SK-N-SH (cell line): Measurements from ENCODE around the gene MAP3K4. TPM values are rescaled to one million over a fixed set of nuclear protein-coding genes. Genes with fewer than 3 reads are reported as not detected.

ENCODE experiments used
- CTCF ChIA-PET: fragments of 300-600, 350-600 bp; formaldehyde crosslinking; extraction: SDS; loops from one replicate; lab custom pipeline; 2021; lab: Yijun Ruan, JAX
- POLR2A ChIA-PET: fragments of 350-600 bp; sonication (Branson Sonifier 250); formaldehyde crosslinking; extraction: SDS; loops from one replicate; lab custom pipeline; 2020; ENCODE audit warnings: antibody characterized with exemption, inconsistent platforms; lab: Yijun Ruan, JAX
- DNase-seq: peaks from one replicate; pipeline ENCODE4 v3.0.0; 2012
- H2AFZ ChIP-seq: fragments of 200-600 bp; sonication (generic); 2 replicates; pipeline ENCODE4 v1.8.1; 2016; ENCODE audit warnings: antibody characterized with exemption, mild to moderate bottlenecking, low read depth
- H3F3A ChIP-seq: fragments of 200-600 bp; sonication (generic); replicated peaks from 2 replicates; pipeline ENCODE3; 2016; ENCODE audit warnings: antibody characterized with exemption, mild to moderate bottlenecking; ENCODE audit not compliant: insufficient read depth
- H3K27ac ChIP-seq, 2 experiments: fragments of 200-500 bp in 1 of 2; fragments of 200-600 bp in 1 of 2; sonication (Bioruptor generic) in 1 of 2; sonication (generic), shearing (Covaris generic) in 1 of 2; 2 replicates each; pipeline versions ENCODE4 v1.5.1 to v1.6.1; 2014 to 2016; ENCODE audit warnings: low read depth in 2 of 2, inconsistent platforms in 1 of 2, low read length in 1 of 2, mild to moderate bottlenecking in 1 of 2, mixed read lengths in 1 of 2
- H3K27me3 ChIP-seq: fragments of 200-600 bp; sonication (generic), shearing (Covaris generic); 2 replicates; pipeline ENCODE4 v1.6.1; 2016; ENCODE audit warnings: mixed run types; ENCODE audit not compliant: insufficient read depth
- H3K36me3 ChIP-seq, 2 experiments: fragments of 200-500 bp in 1 of 2; fragments of 200-600 bp in 1 of 2; sonication (Bioruptor generic) in 1 of 2; sonication (generic) in 1 of 2; replicated peaks in 1 of 2; 2 replicates each; pipeline versions ENCODE3 to v1.5.1; 2014 to 2016; ENCODE audit warnings: low read length in 1 of 2, mild to moderate bottlenecking in 1 of 2; ENCODE audit not compliant: insufficient read depth in 2 of 2, control insufficient read depth in 1 of 2
- H3K4me1 ChIP-seq, 2 experiments: fragments of 200-500 bp in 1 of 2; fragments of 200-600 bp in 1 of 2; sonication (Bioruptor generic) in 1 of 2; sonication (generic), shearing (Covaris generic) in 1 of 2; 2 replicates each; pipeline versions ENCODE4 v1.5.1 to v1.6.1; 2014 to 2016; ENCODE audit warnings: low read depth in 1 of 2, low read length in 1 of 2, mixed run types in 1 of 2; ENCODE audit not compliant: insufficient read depth in 2 of 2, control insufficient read depth in 1 of 2
- H3K4me2 ChIP-seq: fragments of 200-600 bp; sonication (generic), shearing (Covaris generic); 2 replicates; pipeline ENCODE4 v1.6.1; 2017; ENCODE audit warnings: mixed run types
- H3K4me3 ChIP-seq, 2 experiments: fragments of 200-500 bp in 1 of 2; fragments of 200-600 bp in 1 of 2; sonication (Bioruptor generic) in 1 of 2; sonication (generic), shearing (Covaris generic) in 1 of 2; 2 replicates each; pipeline versions ENCODE4 v1.5.1 to v1.8.1; 2014 to 2016; ENCODE audit warnings: low read depth in 2 of 2, inconsistent platforms in 1 of 2, low read length in 1 of 2, mild to moderate bottlenecking in 1 of 2, mixed read lengths in 1 of 2, moderate library complexity in 1 of 2
- H3K79me2 ChIP-seq: fragments of 200-600 bp; sonication (generic); 2 replicates; pipeline ENCODE4 v1.8.1; 2017; ENCODE audit warnings: mild to moderate bottlenecking; ENCODE audit not compliant: insufficient read depth
- H3K9ac ChIP-seq: fragments of 200-600 bp; sonication (generic); 2 replicates; pipeline ENCODE4 v1.6.1; 2017; ENCODE audit warnings: mixed run types
- H3K9me2 ChIP-seq: fragments of 200-600 bp; sonication (generic); 2 replicates; pipeline ENCODE4 v1.6.1; 2017; ENCODE audit warnings: mixed run types
- H3K9me3 ChIP-seq: fragments of 200-600 bp; sonication (generic); 2 replicates; pipeline ENCODE4 v1.6.1; 2017; ENCODE audit warnings: mixed run types, mild to moderate bottlenecking, moderate library complexity
- H4K20me1 ChIP-seq: fragments of 200-600 bp; sonication (generic); 2 replicates; pipeline ENCODE4 v1.6.1; 2017; ENCODE audit warnings: mild to moderate bottlenecking, mixed run types; ENCODE audit not compliant: insufficient read depth
- EP300 ChIP-seq, 2 experiments: IDR thresholded peaks; 2 replicates each; pipeline versions ENCODE4 v1.4.0 to v1.6.1; 2012; ENCODE audit warnings: borderline replicate concordance in 1 of 2, low read depth in 1 of 2, low read length in 1 of 2
- EZH2phosphoT487 ChIP-seq: fragments of 200-600 bp; sonication (generic); IDR thresholded peaks from 2 replicates; pipeline ENCODE4 v1.6.1; 2017; ENCODE audit warnings: low read depth, mixed run types, mild to moderate bottlenecking, antibody characterized with exemption, moderate library complexity, borderline replicate concordance
- FOSL2 ChIP-seq: IDR thresholded peaks from 2 replicates; pipeline ENCODE4 v1.4.0; 2012; ENCODE audit warnings: low read depth, mild to moderate bottlenecking, moderate library complexity, borderline replicate concordance
- FOXM1 ChIP-seq: IDR thresholded peaks from 2 replicates; pipeline ENCODE4 v1.4.0; 2012; ENCODE audit warnings: low read depth, mild to moderate bottlenecking
- GABPA ChIP-seq: IDR thresholded peaks from 2 replicates; pipeline ENCODE4 v1.4.0; 2012; ENCODE audit warnings: low read depth, mild to moderate bottlenecking
- GATA2 ChIP-seq: sonication (generic); formaldehyde crosslinking; IDR thresholded peaks from 2 replicates; pipeline ENCODE4 v1.5.0; 2020; ENCODE audit warnings: mild to moderate bottlenecking, missing genetic modification reagents
- IRF3 ChIP-seq: fragments of 150-350 bp; IDR thresholded peaks from 2 replicates; pipeline ENCODE4 v1.6.1; 2016; ENCODE audit warnings: mild to moderate bottlenecking, low read depth, low read length
- JUND ChIP-seq: IDR thresholded peaks from 2 replicates; pipeline ENCODE4 v1.4.0; 2012
- MEF2A ChIP-seq: IDR thresholded peaks from 2 replicates; pipeline ENCODE4 v1.4.0; 2012; ENCODE audit warnings: low read depth, borderline replicate concordance
- PBX3 ChIP-seq: IDR thresholded peaks from 2 replicates; pipeline ENCODE4; 2012
- POLR2AphosphoS5 ChIP-seq: IDR thresholded peaks from 2 replicates; pipeline ENCODE4 v1.6.1; 2012; ENCODE audit warnings: low read depth, low read length
- RAD21 ChIP-seq: IDR thresholded peaks from 2 replicates; pipeline ENCODE4 v1.6.1; 2012; ENCODE audit warnings: mild to moderate bottlenecking, low read length
- RCOR1 ChIP-seq: fragments of 150-350 bp; IDR thresholded peaks from 2 replicates; pipeline ENCODE4 v1.6.1; 2017; ENCODE audit warnings: antibody characterized with exemption, low read length
- SIN3A ChIP-seq: IDR thresholded peaks from 2 replicates; pipeline ENCODE4 v1.6.1; 2012; ENCODE audit warnings: low read depth, mild to moderate bottlenecking, low read length, moderate library complexity, borderline replicate concordance
- TAF1 ChIP-seq: IDR thresholded peaks from 2 replicates; pipeline ENCODE4 v1.6.1; 2012; ENCODE audit warnings: low read depth, mild to moderate bottlenecking, low read length, moderate library complexity, borderline replicate concordance
- TCF12 ChIP-seq: IDR thresholded peaks from 2 replicates; pipeline ENCODE4 v1.4.0; 2012
- TEAD4 ChIP-seq: IDR thresholded peaks from 2 replicates; pipeline ENCODE4 v1.4.0; 2012; ENCODE audit warnings: mild to moderate bottlenecking, borderline replicate concordance; ENCODE audit not compliant: insufficient read depth
- USF2 ChIP-seq: fragments of 150-350 bp; IDR thresholded peaks from 2 replicates; pipeline ENCODE4 v1.6.1; 2017; ENCODE audit warnings: antibody characterized with exemption, low read length, low read depth, borderline replicate concordance
- ZBTB33 ChIP-seq: IDR thresholded peaks from 2 replicates; pipeline ENCODE4 v1.4.0; 2012; ENCODE audit warnings: low read depth, borderline replicate concordance
- WGBS: methylation state at CpG from one replicate; pipeline ENCODE4 v1.1.6; 2017; ENCODE audit warnings: low lambda C conversion rate; 5-methylcytosine and 5-hydroxymethylcytosine counted together
- polyA plus RNA-seq, 3 experiments: library from polyadenylated mRNA; depleted of rRNA; stranded (reverse); fragments of >200 nt; gene quantifications; 2 replicates each; pipeline ENCODE4 v1.2.3, GENCODE V29; 2012

The MAP3K4 gene
- polyA plus RNA-seq, 1 of the 3 experiments (the other 2 are of a cell fraction): 6.8 TPM

- CTCF ChIA-PET: interaction anchor here (0.6 to 6.0 kb wide), 7 partner anchors 11 to 223 kb away, joined by 3 to 43 read pairs (median 6); no protein-coding TSS in a partner anchor
- Histone ChIP-seq H3K79me2 (no peaks in the 10 kb centered on the region), H3K9me3 (no peaks in the 10 kb centered on the region), H2AFZ (no peak overlapping the region), H3K4me3 (no peak overlapping the region), H3K9ac (no peak overlapping the region), H3K9me2 (no peaks in the 10 kb centered on the region), H4K20me1 (no peaks in the 10 kb centered on the region), H3K4me1 (no peaks in the 10 kb centered on the region), H3K27me3 (no peaks in the 10 kb centered on the region), H3K4me2 (no peak overlapping the region), H3K36me3 (peaks cover 0 to 2% of the 10 kb centered on the region in 2 experiments), H3K27ac (no peak overlapping the region), H3F3A (no peaks in the 10 kb centered on the region)
- DNase-seq: no peak
- WGBS: 96% methylated on average over 18 of the region's 18 CpGs
- POLR2A ChIA-PET: no interaction called here
- TF ChIP-seq RCOR1 (no peak), TCF12 (no peak), TAF1 (no peak), RAD21 (no peak), SIN3A (no peak), EP300 (IDR thresholded peaks at IDR 0.05; ENCODE audit: borderline replicate concordance in 1 of 2, low read depth in 1 of 2, low read length in 1 of 2) (no peak), POLR2AphosphoS5 (no peak)
Measured at GRCh38 chr6:161151059-161151645, 159.6 kb downstream of the MAP3K4 start.

- no peaks in the 10 kb centered on the region for H3K27me3 ChIP-seq
- H4K20me1 ChIP-seq: no peaks in the 10 kb centered on the region
- H3K4me1 ChIP-seq: no peaks in the 10 kb centered on the region
- no peaks in the 10 kb centered on the region for H3K9me3 ChIP-seq
- H2AFZ ChIP-seq: no peak overlapping the region
- ChIA-PET POLR2A (no interaction called here), CTCF (interaction anchor here (0.6 to 6.0 kb wide), 8 partner anchors 10 to 222 kb away, joined by 3 to 43 read pairs (median 8); no protein-coding TSS in a partner anchor)
- no peaks in the 10 kb centered on the region for H3K79me2 ChIP-seq
- no peaks in the 10 kb centered on the region for H3K36me3 ChIP-seq
- TF ChIP-seq FOXM1 (no peak), ZBTB33 (no peak), RAD21 (no peak), IRF3 (no peak), FOSL2 (no peak), PBX3 (no peak), GATA2 (CRISPR knock-in tag) (no peak), MEF2A (no peak), EZH2phosphoT487 (no peak), GABPA (no peak), JUND (no peak), USF2 (no peak), TEAD4 (no peak)
- H3K9ac ChIP-seq: no peak overlapping the region
- no peak for DNase-seq
- no peaks in the 10 kb centered on the region for H3F3A ChIP-seq
- H3K4me3 ChIP-seq: no peak overlapping the region
- no peak overlapping the region for H3K4me2 ChIP-seq
- H3K27ac ChIP-seq: no peak overlapping the region
- no peaks in the 10 kb centered on the region for H3K9me2 ChIP-seq
- 92% methylated on average over 16 of the region's 19 CpGs for WGBS
Measured at GRCh38 chr6:161151660-161152526, 160.3 kb downstream of the MAP3K4 start.
